K562 (cell line): ENCODE results near the gene ERAS.

Experiments used
- ARHGAP35 ChIP-seq: fragments of 450-650 bp; IDR thresholded peaks from 2 replicates; pipeline ENCODE4 v1.6.1; 2018; ENCODE audit not compliant: partially characterized antibody
- CTCF ChIP-seq, 3 experiments: IDR thresholded peaks in 2 of 3; conservative IDR thresholded peaks in 1 of 3; 2 replicates each; pipeline ENCODE4 v1.5.1; 2011 to 2012; ENCODE audit warnings: low read length in 3 of 3, mild to moderate bottlenecking in 3 of 3, control low read depth in 2 of 3, improper control_type of control experiment in 1 of 3, inconsistent platforms in 1 of 3, low read depth in 1 of 3, mixed read lengths in 1 of 3, moderate library complexity in 1 of 3; ENCODE audit not compliant: insufficient read depth in 2 of 3
- EZH2 ChIP-seq: IDR thresholded peaks from 2 replicates; pipeline ENCODE4 v1.6.1; 2012; ENCODE audit warnings: low read depth, mild to moderate bottlenecking, inconsistent platforms, low read length, borderline replicate concordance
- KAT7 ChIP-seq: sonication (generic); formaldehyde crosslinking; IDR thresholded peaks from 2 replicates; pipeline ENCODE4 v1.8.0; 2022; ENCODE audit warnings: missing genetic modification reagents, mild to moderate bottlenecking, borderline replicate concordance
- NFE2L1 ChIP-seq: fragments of 450-650 bp; IDR thresholded peaks from 2 replicates; pipeline ENCODE4 v1.6.1; 2016; ENCODE audit warnings: missing genetic modification characterization, low read depth, mild to moderate bottlenecking, missing compliant biosample characterization, moderate library complexity, borderline replicate concordance
- POLR2A ChIP-seq: fragments of 450-650 bp; conservative IDR thresholded peaks from 2 replicates; pipeline ENCODE4 v1.6.1; 2016
- POU5F1 ChIP-seq: fragments of 150-350 bp; IDR thresholded peaks from 2 replicates; pipeline ENCODE4 v1.6.1; 2014; ENCODE audit warnings: borderline replicate concordance, low read length, low read depth, mild to moderate bottlenecking; ENCODE audit not compliant: partially characterized antibody
- ZKSCAN1 ChIP-seq: fragments of 150-350 bp; IDR thresholded peaks from 2 replicates; pipeline ENCODE4 v1.6.1; 2016; ENCODE audit warnings: low read depth, low read length
- ZNF324 ChIP-seq: fragments of 250-450 bp; sonication (Bioruptor Pico); IDR thresholded peaks from 2 replicates; pipeline ENCODE4 v1.4.0; 2020; ENCODE audit warnings: mild to moderate bottlenecking
- TF ChIP-seq, protein P1 (sequence below), 2 experiments: fragments of 450-650 bp in 1 of 2; sonication (generic) in 1 of 2; formaldehyde crosslinking in 1 of 2; IDR thresholded peaks in 1 of 2; conservative IDR thresholded peaks in 1 of 2; 2 replicates each; pipeline versions ENCODE4 v1.6.1 to v1.8.1; 2016 to 2023; ENCODE audit warnings: mild to moderate bottlenecking in 2 of 2, moderate library complexity in 2 of 2, inconsistent platforms in 1 of 2, missing genetic modification reagents in 1 of 2

GRCh38 chrX:48818098-48818497, 8.2 kb upstream of the ERAS start:
- TF ChIP-seq ZKSCAN1, result no peak
- TF ChIP-seq, protein P1, sequence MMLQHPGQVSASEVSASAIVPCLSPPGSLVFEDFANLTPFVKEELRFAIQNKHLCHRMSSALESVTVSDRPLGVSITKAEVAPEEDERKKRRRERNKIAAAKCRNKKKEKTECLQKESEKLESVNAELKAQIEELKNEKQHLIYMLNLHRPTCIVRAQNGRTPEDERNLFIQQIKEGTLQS (IDR thresholded peaks at IDR 0.05), result no peak
- TF ChIP-seq, protein P1 (CRISPR knock-in tag; conservative IDR thresholded peaks at IDR 0.05), result no peak
- TF ChIP-seq POLR2A, result no peak
- TF ChIP-seq CTCF (IDR thresholded peaks at IDR 0.05 in 2 of 3, conservative IDR thresholded peaks at IDR 0.05 in 1 of 3; ENCODE audit: insufficient read depth in 2 of 3, low read depth in 1 of 3, low read length in 3 of 3), result no peak
- TF ChIP-seq ZNF324 (CRISPR knock-in tag), result no peak
- TF ChIP-seq ARHGAP35, result no peak
- TF ChIP-seq NFE2L1 (tag), result no peak
- TF ChIP-seq KAT7 (CRISPR knock-in tag), result no peak
- TF ChIP-seq EZH2, result no peak
- TF ChIP-seq POU5F1, result no peak
